HepG2 (cell line): ENCODE results near the gene NDUFS7. TPM values are rescaled to one million over a fixed set of nuclear protein-coding genes. Genes with fewer than 3 reads are reported as not detected.
A peak's percentile ranks its signal among the peaks of the same experiment; 100 is the strongest.

ENCODE experiments used
- CEBPB ChIP-seq: IDR thresholded peaks from 2 replicates; pipeline ENCODE4 v1.6.1; 2011; ENCODE audit warnings: low read depth, low read length, improper control_type of control experiment, borderline replicate concordance
- FOXJ3 ChIP-seq: sonication (generic); formaldehyde crosslinking; IDR thresholded peaks from 2 replicates; pipeline ENCODE4 v1.4.0; 2020; ENCODE audit warnings: missing genetic modification reagents, mild to moderate bottlenecking, borderline replicate concordance
- GATAD1 ChIP-seq: IDR thresholded peaks from 2 replicates; pipeline ENCODE4 v1.6.1; 2016; ENCODE audit warnings: missing genetic modification reagents, missing compliant biosample characterization
- HIC2 ChIP-seq: sonication (generic); formaldehyde crosslinking; IDR thresholded peaks from 2 replicates; pipeline ENCODE4 v1.9.0; 2022; ENCODE audit warnings: low read depth, missing genetic modification reagents
- IRX3 ChIP-seq: sonication (generic); formaldehyde crosslinking; IDR thresholded peaks from 2 replicates; pipeline ENCODE4 v1.8.1; 2023; ENCODE audit warnings: mild to moderate bottlenecking, low read depth, missing genetic modification reagents, borderline replicate concordance
- KAT2B ChIP-seq: fragments of 150-350 bp; IDR thresholded peaks from 2 replicates; pipeline ENCODE4 v1.6.1; 2014; ENCODE audit warnings: low read depth, low read length, borderline replicate concordance
- NR3C1 ChIP-seq: sonication (generic); formaldehyde crosslinking; IDR thresholded peaks from 2 replicates; pipeline ENCODE4 v1.4.0; 2020; ENCODE audit warnings: missing genetic modification reagents
- NRL ChIP-seq: sonication (generic); formaldehyde crosslinking; IDR thresholded peaks from 2 replicates; pipeline ENCODE4 v1.5.0; 2020; ENCODE audit warnings: missing genetic modification reagents, mild to moderate bottlenecking, moderate library complexity, borderline replicate concordance
- PRDM10 ChIP-seq: sonication (generic); formaldehyde crosslinking; IDR thresholded peaks from 2 replicates; pipeline ENCODE4 v1.4.0; 2020; ENCODE audit warnings: low read depth, missing genetic modification reagents
- SIX4 ChIP-seq: sonication (generic); formaldehyde crosslinking; IDR thresholded peaks from 2 replicates; pipeline ENCODE4 v1.4.0; 2020; ENCODE audit warnings: missing genetic modification reagents
- ZSCAN21 ChIP-seq: sonication (generic); formaldehyde crosslinking; IDR thresholded peaks from 2 replicates; pipeline ENCODE4 v1.8.0; 2022; ENCODE audit warnings: mild to moderate bottlenecking, missing genetic modification reagents, moderate library complexity, borderline replicate concordance
- polyA plus RNA-seq, 8 experiments: library from polyadenylated mRNA; depleted of rRNA in 3 of 8; stranded (reverse) in 7 of 8; unstranded in 1 of 8; fragments of >200 nt; fragmentation: Illumina TruSeq in 4 of 8; extraction: Trizol in 4 of 8; gene quantifications; 2 replicates each; pipeline versions ENCODE4 v1.2.1 to v1.2.3, GENCODE V29; 2011 to 2016; ENCODE audit warnings: low read depth in 4 of 8, missing spikeins in 1 of 8, mixed read lengths in 1 of 8; ENCODE audit not compliant: insufficient read depth in 1 of 8
- total RNA-seq, 5 experiments: library from RNA; depleted of rRNA; stranded (reverse); fragments of >200 nt; fragmentation: Illumina TruSeq; extraction: Trizol; gene quantifications; 2 replicates each; pipeline ENCODE4 v1.2.3, GENCODE V29; 2016; ENCODE audit warnings: low read depth in 1 of 5
- TF ChIP-seq, protein P1 (sequence below): sonication (generic); formaldehyde crosslinking; IDR thresholded peaks from 2 replicates; pipeline ENCODE4 v1.4.0; 2020; ENCODE audit warnings: missing genetic modification reagents
- TF ChIP-seq, protein P2 (sequence below): sonication (generic); formaldehyde crosslinking; IDR thresholded peaks from 2 replicates; pipeline ENCODE4 v1.4.0; 2020; ENCODE audit warnings: missing genetic modification reagents, mild to moderate bottlenecking, borderline replicate concordance

The NDUFS7 gene
- total and polyA plus RNA-seq, 2 of the 13 experiments (the other 11 are each of a cell fraction or from before 2014, with no cell fraction given), result 34.3 to 66.9 TPM

- TF ChIP-seq PRDM10 (CRISPR knock-in tag) (peak; percentile 89), NRL (CRISPR knock-in tag) (peak; percentile 97; the same call in 1 of the 2 replicates), GATAD1 (CRISPR knock-in tag) (peak; percentile 96), NR3C1 (CRISPR knock-in tag) (no peak), FOXJ3 (peak; percentile 73; the same call in 1 of the 2 replicates), KAT2B (no peak), SIX4 (CRISPR knock-in tag) (0 out of 2 replicates have a peak, but pooled peaks have one; percentile 61), CEBPB (no peak), IRX3 (no peak), HIC2 (CRISPR knock-in tag) (no peak), ZSCAN21 (CRISPR knock-in tag) (peak; percentile 93)
- TF ChIP-seq, protein P1, sequence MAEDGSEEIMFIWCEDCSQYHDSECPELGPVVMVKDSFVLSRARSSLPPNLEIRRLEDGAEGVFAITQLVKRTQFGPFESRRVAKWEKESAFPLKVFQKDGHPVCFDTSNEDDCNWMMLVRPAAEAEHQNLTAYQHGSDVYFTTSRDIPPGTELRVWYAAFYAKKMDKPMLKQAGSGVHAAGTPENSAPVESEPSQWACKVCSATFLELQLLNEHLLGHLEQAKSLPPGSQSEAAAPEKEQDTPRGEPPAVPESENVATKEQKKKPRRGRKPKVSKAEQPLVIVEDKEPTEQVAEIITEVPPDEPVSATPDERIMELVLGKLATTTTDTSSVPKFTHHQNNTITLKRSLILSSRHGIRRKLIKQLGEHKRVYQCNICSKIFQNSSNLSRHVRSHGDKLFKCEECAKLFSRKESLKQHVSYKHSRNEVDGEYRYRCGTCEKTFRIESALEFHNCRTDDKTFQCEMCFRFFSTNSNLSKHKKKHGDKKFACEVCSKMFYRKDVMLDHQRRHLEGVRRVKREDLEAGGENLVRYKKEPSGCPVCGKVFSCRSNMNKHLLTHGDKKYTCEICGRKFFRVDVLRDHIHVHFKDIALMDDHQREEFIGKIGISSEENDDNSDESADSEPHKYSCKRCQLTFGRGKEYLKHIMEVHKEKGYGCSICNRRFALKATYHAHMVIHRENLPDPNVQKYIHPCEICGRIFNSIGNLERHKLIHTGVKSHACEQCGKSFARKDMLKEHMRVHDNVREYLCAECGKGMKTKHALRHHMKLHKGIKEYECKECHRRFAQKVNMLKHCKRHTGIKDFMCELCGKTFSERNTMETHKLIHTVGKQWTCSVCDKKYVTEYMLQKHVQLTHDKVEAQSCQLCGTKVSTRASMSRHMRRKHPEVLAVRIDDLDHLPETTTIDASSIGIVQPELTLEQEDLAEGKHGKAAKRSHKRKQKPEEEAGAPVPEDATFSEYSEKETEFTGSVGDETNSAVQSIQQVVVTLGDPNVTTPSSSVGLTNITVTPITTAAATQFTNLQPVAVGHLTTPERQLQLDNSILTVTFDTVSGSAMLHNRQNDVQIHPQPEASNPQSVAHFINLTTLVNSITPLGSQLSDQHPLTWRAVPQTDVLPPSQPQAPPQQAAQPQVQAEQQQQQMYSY, result peak; percentile 42; the same call in 1 of the 2 replicates
- TF ChIP-seq, protein P2, sequence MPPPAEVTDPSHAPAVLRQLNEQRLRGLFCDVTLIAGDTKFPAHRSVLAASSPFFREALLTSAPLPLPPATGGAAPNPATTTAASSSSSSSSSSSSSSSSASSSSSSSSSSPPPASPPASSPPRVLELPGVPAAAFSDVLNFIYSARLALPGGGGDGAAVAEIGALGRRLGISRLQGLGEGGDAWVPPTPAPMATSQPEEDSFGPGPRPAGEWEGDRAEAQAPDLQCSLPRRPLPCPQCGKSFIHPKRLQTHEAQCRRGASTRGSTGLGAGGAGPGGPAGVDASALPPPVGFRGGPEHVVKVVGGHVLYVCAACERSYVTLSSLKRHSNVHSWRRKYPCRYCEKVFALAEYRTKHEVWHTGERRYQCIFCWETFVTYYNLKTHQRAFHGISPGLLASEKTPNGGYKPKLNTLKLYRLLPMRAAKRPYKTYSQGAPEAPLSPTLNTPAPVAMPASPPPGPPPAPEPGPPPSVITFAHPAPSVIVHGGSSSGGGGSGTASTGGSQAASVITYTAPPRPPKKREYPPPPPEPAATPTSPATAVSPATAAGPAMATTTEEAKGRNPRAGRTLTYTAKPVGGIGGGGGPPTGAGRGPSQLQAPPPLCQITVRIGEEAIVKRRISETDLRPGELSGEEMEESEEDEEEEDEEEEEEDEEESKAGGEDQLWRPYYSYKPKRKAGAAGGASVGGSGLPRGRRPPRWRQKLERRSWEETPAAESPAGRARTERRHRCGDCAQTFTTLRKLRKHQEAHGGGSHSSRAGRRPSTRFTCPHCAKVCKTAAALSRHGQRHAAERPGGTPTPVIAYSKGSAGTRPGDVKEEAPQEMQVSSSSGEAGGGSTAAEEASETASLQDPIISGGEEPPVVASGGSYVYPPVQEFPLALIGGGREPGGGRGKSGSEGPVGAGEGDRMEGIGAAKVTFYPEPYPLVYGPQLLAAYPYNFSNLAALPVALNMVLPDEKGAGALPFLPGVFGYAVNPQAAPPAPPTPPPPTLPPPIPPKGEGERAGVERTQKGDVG (CRISPR knock-in tag), result peak; percentile 90
These were observed 54.6 kb downstream of the NDUFS7 start, which contains the start of gene RPS15 (continued) for GRCh38 chr19:1438035-1438932.
